Left lung (tissue), 14 donors: Measurements from ENCODE around the gene ATAD3B. TPM values are rescaled to one million over a fixed set of nuclear protein-coding genes. Genes with fewer than 3 reads are reported as not detected.

Source experiments
- ATAC-seq: fragments of 200-7000 bp; cut with Tn5 transposase; one replicate; pipeline ENCODE4 v1.9.1; 2020; ENCODE audit warnings: moderate library complexity
- DNase-seq, 4 donors: peaks; one replicate each; pipeline ENCODE4 v3.0.0-alpha.2; 2013 to 2020
- H3K27ac ChIP-seq, 2 donors: fragments of 200-600 bp; sonication (generic) in 1 of 2; one replicate each; pipeline versions ENCODE4 v1.5.0 to v1.8.0; 2020 to 2021
- H3K27me3 ChIP-seq, 2 donors: fragments of 200-600 bp; sonication (generic) in 1 of 2; one replicate each; pipeline versions ENCODE4 v1.5.0 to v1.8.0; 2020 to 2021
- H3K36me3 ChIP-seq, 2 donors: fragments of 200-600 bp; sonication (generic) in 1 of 2; one replicate each; pipeline versions ENCODE4 v1.5.0 to v1.8.0; 2020 to 2021
- H3K4me1 ChIP-seq, 2 donors: fragments of 200-600 bp; one replicate each; pipeline ENCODE4 v1.8.0; 2021
- H3K4me3 ChIP-seq, 2 donors: fragments of 200-600 bp; sonication (generic) in 1 of 2; one replicate each; pipeline versions ENCODE4 v1.5.0 to v1.8.0; 2020 to 2021; ENCODE audit warnings: mild to moderate bottlenecking in 1 of 2
- H3K9me3 ChIP-seq, 2 donors: fragments of 200-600 bp; sonication (generic) in 1 of 2; one replicate each; pipeline versions ENCODE4 v1.5.0 to v1.8.0; 2020 to 2021
- intact Hi-C, 2 donors: fragments of 100-400 bp; cut with DNase I; formaldehyde crosslinking; loops; one replicate each; pipeline versions ENCODE4 v1.11.2 to v1.14.2; 2022
- long read RNA-seq, 12 donors: library from polyadenylated mRNA in 2 of 12; unstranded in 2 of 12; transcript quantifications; one replicate each; pipeline ENCODE4 v2.0.0 and lab custom pipeline, GENCODE V29; 2019 to 2026
- polyA plus RNA-seq, 6 donors: library from polyadenylated mRNA; unstranded; fragments of 120-200 nt; gene quantifications; one replicate each; pipeline ENCODE4 v1.2.1, GENCODE V29; 2013; ENCODE audit not compliant: insufficient read length in 6 of 6
- total RNA-seq, 2 donors: library from RNA; stranded (reverse); fragmentation: NEBNext Ultra II Directional; extraction: Animal tissue kit (Norgen Biotek cat#: 25700); gene quantifications; one replicate each; pipeline ENCODE4 v1.2.1, GENCODE V29; 2021
- TF ChIP-seq, protein P1 (sequence below), 2 donors: fragments of 200-600 bp; sonication (generic) in 1 of 2; IDR thresholded peaks; one replicate each; pipeline versions ENCODE4 v1.5.0 to v1.8.0; 2021; ENCODE audit warnings: antibody characterized with exemption in 2 of 2
- donor health status: DM: no; HTN: yes; CAD: no.
- donor health status: DM: no; HTN: no; CAD: no.

ATAD3B gene, protein sequence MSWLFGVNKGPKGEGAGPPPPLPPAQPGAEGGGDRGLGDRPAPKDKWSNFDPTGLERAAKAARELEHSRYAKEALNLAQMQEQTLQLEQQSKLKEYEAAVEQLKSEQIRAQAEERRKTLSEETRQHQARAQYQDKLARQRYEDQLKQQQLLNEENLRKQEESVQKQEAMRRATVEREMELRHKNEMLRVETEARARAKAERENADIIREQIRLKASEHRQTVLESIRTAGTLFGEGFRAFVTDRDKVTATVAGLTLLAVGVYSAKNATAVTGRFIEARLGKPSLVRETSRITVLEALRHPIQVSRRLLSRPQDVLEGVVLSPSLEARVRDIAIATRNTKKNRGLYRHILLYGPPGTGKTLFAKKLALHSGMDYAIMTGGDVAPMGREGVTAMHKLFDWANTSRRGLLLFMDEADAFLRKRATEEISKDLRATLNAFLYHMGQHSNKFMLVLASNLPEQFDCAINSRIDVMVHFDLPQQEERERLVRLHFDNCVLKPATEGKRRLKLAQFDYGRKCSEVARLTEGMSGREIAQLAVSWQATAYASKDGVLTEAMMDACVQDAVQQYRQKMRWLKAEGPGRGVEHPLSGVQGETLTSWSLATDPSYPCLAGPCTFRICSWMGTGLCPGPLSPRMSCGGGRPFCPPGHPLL
- 10 to 100 TPM; 19.4 to 30.7 TPM for total RNA-seq
- polyA plus RNA-seq, result 10 to 100 TPM; 14.5 to 24.1 (median 18.3) TPM
- long read RNA-seq, donor 1, result 0 reads
- long read RNA-seq, donor 2, full-length matches to known transcripts, result 1 of 1 reads
- long read RNA-seq, donor 2, partial matches to known transcripts, result 0 of 1 reads
- long read RNA-seq, donor 2, other reads (novel, unspliced or antisense), result 0 of 1 reads
- long read RNA-seq, donor 3, partial matches to known transcripts, result 0 of 1 reads
- long read RNA-seq, donor 3, other reads (novel, unspliced or antisense), result 0 of 1 reads
- long read RNA-seq, donor 4, partial matches to known transcripts, result 0 of 1 reads
- long read RNA-seq, donor 4, other reads (novel, unspliced or antisense), result 0 of 1 reads
- long read RNA-seq, donor 5, partial matches to known transcripts, result 5 of 5 reads
- long read RNA-seq, donor 5, other reads (novel, unspliced or antisense), result 0 of 5 reads
- long read RNA-seq, donor 6, result 0 reads
- long read RNA-seq, donor 7, full-length matches to known transcripts, result 1 of 1 reads
- long read RNA-seq, donor 7, partial matches to known transcripts, result 0 of 1 reads
- long read RNA-seq, donor 7, other reads (novel, unspliced or antisense), result 0 of 1 reads
- long read RNA-seq, donor 8, full-length matches to known transcripts, result 2 of 2 reads
- long read RNA-seq, donor 8, partial matches to known transcripts, result 0 of 2 reads
- long read RNA-seq, donor 8, other reads (novel, unspliced or antisense), result 0 of 2 reads
- long read RNA-seq, donor 9, result 0 reads
- long read RNA-seq, donor 10, transcript ATAD3B-201 (16 exons, 2,448 nt), result major isoform, 6 of 12 reads
- long read RNA-seq, donor 10, partial matches to known transcripts, result 5 of 12 reads
- long read RNA-seq, donor 10, other reads (novel, unspliced or antisense), result 1 of 12 reads
- long read RNA-seq, donor 11, result 0 reads
- long read RNA-seq, donor 12, result 0 reads

- peak; percentile 98 for ATAC-seq
- H3K9me3 ChIP-seq, result no peaks in the 10 kb centered on the region
- H3K36me3 ChIP-seq, result peaks cover 0 to under 1% of the 10 kb centered on the region in 2 donors
- TF ChIP-seq, protein P1, sequence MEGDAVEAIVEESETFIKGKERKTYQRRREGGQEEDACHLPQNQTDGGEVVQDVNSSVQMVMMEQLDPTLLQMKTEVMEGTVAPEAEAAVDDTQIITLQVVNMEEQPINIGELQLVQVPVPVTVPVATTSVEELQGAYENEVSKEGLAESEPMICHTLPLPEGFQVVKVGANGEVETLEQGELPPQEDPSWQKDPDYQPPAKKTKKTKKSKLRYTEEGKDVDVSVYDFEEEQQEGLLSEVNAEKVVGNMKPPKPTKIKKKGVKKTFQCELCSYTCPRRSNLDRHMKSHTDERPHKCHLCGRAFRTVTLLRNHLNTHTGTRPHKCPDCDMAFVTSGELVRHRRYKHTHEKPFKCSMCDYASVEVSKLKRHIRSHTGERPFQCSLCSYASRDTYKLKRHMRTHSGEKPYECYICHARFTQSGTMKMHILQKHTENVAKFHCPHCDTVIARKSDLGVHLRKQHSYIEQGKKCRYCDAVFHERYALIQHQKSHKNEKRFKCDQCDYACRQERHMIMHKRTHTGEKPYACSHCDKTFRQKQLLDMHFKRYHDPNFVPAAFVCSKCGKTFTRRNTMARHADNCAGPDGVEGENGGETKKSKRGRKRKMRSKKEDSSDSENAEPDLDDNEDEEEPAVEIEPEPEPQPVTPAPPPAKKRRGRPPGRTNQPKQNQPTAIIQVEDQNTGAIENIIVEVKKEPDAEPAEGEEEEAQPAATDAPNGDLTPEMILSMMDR (IDR thresholded peaks at IDR 0.05), result no peak
- peak within 1 kb of the TSS; percentile 61 to 80 for H3K27ac ChIP-seq
- DNase-seq, result peak; percentile 89 to 96 (median 95)
- H3K4me3 ChIP-seq, result peak within 1 kb of the TSS; percentile 72 to 78
- peaks cover 9 to 31% of the 10 kb centered on the region in 2 donors for H3K4me1 ChIP-seq
- no peaks in the 10 kb centered on the region for H3K27me3 ChIP-seq
- intact Hi-C loops, result no loop called here
These were observed at the start of gene ATAD3B for GRCh38 chr1:1471389-1472052. Gene ATAD3B, plus strand, starts transcription at chr1:1471765. Its CDS starts 120 bp downstream, at chr1:1471885.

GRCh38 chr1:1421907-1422464 lies 49.6 kb upstream of the ATAD3B start:
- Histone ChIP-seq H3K27me3 (peaks cover 0 to 40% of the 10 kb centered on the region in 2 donors), H3K4me3 (no peak overlapping the region), H3K9me3 (no peaks in the 10 kb centered on the region), H3K4me1 (peaks cover 0 to 18% of the 10 kb centered on the region in 2 donors), H3K36me3 (no peaks in the 10 kb centered on the region), H3K27ac (peak overlapping the region in 1 of 2 donors; percentile 7)
- TF ChIP-seq, protein P1 (IDR thresholded peaks at IDR 0.05), result no peak
- ATAC-seq (no peak), DNase-seq (peak in 1 of 4 donors; percentile 50)
- intact Hi-C loops, result no loop called here

DNA sequence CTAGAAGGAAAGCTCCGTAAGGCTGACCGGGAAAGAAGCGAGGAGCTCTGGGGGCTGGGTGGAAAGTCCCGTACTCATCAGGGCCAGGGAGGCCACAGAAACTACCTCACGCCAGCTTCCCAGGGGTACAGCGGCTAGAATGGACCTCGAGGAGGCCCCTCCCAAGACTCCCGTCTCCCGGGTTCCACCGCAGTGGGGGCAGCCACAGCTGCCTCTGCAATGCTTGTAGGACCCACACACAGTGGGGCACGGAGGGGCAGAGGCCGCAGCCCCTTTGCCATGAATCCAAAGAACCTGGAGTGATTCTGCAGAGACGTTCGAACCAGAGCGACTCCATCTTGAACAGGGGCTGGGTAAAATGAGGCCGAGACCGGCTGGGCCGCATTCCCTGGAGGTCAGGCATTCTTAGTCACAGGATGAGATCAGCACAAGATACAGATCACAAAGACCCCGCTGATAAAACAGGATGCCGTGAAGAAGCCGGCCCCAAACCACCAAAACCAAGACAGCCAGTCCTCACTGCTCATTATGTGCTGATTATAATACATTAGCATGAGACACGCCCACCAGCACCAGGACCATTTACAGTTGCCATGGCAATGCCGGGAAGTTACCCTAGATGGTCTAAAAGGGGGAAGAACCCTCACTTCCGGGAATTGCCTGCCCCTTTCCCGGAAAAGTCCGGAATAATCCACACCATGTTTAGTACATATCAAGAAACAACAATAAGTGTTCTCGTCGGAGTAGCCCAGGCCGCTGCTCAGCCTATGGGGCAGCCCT lies 48.9 kb upstream of the ATAD3B start:
- DNase-seq, result peak in 1 of 4 donors; percentile 53
- H3K4me3 ChIP-seq, result no peak overlapping the region
- H3K4me1 ChIP-seq, result peaks cover 0 to 18% of the 10 kb centered on the region in 2 donors
- H3K36me3 ChIP-seq, result no peaks in the 10 kb centered on the region
- TF ChIP-seq, protein P1 (IDR thresholded peaks at IDR 0.05), result no peak
- H3K27ac ChIP-seq, result peak overlapping the region in 1 of 2 donors; percentile 7
- peaks cover 0 to 43% of the 10 kb centered on the region in 2 donors for H3K27me3 ChIP-seq
- ATAC-seq, result no peak
- intact Hi-C loops, result no loop called here
- no peaks in the 10 kb centered on the region for H3K9me3 ChIP-seq
